GM18519 (cell line): ENCODE measurements around the gene GUCA2A.

Experiments used
- ATAC-seq: cut with Tn5 transposase; IDR thresholded peaks from one replicate; pipeline ENCODE4 v1.9.1; 2021; ENCODE audit warnings: mild to moderate bottlenecking, moderate library complexity; ENCODE audit not compliant: unreplicated experiment, low FRiP score

Gene GUCA2A

DNA sequence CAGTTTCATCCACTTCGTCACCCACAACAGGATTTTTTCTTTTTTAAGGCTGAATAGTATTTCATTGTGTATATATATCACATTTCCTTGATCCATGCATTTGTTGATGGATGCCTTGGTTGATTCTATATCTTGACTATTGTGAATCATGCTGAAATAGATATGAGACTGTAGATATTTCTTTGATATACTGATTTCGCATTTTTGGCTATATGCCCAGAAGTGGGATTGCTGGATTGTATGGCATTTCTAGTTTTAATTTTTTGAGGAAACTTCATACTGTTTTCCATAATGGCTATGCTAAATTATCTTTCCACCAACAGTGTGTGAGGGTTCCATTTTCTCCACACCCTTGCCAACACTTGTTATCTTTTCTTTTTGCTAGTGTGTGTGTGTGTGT is 6.4 kb downstream of the GUCA2A start:
- no peak for ATAC-seq

DNA sequence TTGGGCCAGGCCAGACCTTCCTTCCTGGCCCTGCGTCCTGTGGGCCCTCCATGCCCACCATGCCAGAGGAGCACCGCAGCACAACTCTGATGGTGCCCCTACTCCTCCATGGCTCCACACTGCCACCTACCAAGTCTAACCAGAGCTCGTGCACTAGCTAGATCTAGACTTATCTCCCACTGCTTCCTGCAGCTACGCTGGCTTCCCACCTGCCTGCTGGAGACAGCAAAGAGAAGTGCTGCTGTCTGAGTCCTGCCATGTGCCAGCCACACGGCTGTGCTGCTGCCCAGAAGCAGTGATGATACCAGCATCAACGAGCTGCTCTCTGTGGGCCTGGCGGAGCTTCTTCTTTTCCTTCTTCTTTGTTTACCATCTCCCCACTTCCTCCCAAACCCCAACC is 6.9 kb downstream of the GUCA2A start:
- ATAC-seq: no peak

DNA sequence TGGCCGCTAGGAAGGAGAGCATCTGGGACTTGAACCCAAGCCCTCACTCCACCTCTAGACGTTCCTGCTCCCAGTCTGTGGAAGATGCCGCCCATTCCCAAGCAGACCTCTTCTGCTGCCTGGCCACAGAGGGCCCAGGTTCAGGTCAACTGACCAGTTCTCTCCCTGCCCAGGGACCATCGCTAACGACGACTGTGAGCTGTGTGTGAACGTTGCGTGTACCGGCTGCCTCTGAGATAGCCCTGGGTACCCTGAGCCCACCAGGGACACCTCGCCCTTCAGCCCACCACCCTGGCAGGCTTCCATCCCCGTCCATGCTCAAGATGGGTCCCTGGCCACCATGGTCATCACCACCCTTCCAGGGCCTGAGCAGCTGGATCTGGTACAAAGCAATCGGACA is 9.2 kb downstream of the GUCA2A start:
- ATAC-seq: no peak

DNA sequence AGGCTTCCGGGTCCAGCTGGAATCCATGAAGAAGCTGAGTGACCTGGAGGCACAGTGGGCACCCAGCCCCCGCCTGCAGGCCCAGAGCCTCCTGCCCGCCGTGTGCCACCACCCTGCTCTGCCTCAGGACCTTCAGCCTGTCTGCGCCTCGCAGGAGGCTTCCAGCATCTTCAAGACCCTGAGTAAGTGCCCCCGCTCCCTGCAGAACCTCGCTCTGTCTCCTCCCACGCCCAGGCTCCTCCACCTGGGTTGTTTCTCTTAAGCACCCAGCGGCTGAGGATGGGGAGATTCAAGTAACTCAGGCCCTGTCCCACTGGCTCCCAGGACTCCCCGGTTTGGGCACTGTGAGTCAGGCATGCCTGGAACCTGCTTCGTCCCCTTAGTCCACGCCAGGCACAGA is 9.9 kb downstream of the GUCA2A start:
- no peak for ATAC-seq

DNA sequence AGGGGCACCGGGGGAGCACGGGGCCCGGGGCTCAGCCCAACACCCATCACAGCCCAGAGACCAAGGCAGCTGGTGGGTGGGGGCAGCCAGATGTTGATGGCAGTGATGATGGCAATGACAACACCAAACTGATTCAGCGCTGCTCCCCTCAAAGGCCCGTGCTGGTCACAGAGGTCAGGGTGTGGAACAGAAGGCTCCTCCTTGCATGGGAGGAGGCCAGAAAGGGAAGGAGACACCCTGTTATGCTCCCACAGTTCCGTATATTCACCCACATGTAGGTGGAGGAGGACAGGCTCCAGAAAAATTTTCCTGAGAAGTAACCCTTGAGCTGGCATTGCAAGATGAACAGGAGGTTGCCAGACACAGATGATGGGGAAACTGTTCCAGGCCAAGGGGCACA is 10.9 kb downstream of the GUCA2A start:
- no peak for ATAC-seq

DNA sequence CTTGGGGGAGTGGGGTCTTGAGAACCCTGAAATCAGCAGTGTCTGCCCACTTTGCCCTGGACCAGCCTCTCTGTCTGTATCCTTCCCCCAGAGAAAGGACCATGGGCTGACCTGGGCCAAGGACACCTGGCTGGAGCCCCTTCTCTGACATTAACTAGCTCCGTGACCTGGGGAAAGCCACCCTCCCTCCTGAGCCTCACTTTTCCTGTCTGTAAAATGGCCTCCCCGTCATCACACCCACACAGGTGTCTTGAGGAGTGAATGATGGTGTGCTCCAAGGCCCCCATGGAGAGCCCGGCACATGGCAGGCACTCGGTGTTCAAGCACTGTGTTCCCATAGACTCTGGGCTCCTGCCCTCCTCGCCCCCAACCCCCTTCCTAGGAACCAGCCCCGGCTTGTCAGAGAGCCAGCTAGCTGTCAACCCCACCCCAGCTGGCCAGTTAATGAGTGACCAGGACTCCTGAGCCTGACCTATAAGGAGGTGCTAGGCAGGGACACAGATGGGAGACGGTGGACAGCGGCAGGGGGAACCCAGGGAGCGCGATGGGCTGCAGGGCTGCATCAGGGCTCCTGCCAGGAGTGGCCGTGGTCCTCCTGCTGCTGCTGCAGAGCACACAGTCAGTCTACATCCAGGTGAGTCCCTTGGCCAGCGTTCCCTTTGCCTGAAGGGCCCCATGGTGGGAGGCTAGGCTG is 11.5 kb downstream of the GUCA2A start, which contains the start of gene GUCA2B:
Gene GUCA2B, plus strand, starts transcription at position 504 of the 694 bp plus-strand sequence. Its CDS starts 41 bp downstream, at position 545.
- ATAC-seq: no peak

DNA sequence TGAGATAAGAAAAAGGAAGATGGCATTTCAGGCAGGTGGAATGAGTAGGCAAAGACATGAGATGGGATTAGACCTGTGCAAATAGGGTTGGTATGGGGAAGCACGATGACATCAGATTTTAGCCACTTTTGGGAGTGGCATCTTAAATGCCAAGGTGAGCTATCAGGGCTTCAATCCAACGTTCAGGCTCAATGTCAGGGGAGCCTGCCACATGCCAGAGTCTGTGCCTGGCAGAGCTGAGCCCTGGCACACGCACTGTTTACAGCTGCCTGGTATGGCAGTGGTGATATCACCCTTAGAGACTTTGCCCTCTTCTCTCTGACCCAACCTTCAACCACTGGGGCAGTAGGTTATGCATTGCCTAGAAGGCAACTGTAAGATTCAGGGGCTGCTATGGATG is 12.4 kb downstream of the GUCA2A start:
- no peak for ATAC-seq

DNA sequence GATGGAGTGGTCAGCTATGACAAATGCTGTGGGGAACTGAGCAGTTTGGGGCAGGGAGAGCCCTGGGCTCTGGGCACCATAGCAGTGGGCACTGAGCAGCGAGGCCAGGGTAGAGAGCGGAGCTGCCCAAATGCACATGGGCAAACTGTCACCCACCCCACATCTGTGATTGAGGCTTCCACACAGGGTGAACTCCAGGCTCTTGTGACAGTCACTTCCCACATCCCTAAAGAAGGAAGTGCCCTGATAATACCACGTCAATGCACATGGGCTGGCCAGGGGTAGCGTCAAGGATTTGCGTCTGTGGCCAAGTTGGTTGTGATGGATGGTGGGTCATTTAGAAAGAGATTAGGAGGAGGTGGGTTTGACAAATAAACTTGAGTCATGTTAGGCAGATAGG is 13.9 kb downstream of the GUCA2A start:
- ATAC-seq: no peak

DNA sequence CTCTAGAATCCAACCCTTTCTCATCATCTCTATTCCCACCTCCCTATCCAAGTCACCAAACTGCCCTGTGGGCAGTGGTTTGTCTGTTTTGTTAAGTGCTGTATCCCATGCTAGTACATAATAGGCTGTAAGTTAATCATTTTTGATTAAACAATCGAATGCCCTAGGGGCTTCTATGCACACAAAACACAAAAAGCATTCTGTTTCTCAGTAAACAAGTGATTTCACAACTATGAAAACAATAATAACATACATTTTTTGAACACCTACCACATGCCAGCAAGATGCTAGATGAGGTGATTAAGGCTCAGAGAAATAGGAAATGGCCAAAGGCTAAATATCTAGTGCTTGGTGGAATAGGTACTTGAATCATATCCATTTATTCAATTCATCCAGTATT is 16.4 kb downstream of the GUCA2A start:
- ATAC-seq: no peak

DNA sequence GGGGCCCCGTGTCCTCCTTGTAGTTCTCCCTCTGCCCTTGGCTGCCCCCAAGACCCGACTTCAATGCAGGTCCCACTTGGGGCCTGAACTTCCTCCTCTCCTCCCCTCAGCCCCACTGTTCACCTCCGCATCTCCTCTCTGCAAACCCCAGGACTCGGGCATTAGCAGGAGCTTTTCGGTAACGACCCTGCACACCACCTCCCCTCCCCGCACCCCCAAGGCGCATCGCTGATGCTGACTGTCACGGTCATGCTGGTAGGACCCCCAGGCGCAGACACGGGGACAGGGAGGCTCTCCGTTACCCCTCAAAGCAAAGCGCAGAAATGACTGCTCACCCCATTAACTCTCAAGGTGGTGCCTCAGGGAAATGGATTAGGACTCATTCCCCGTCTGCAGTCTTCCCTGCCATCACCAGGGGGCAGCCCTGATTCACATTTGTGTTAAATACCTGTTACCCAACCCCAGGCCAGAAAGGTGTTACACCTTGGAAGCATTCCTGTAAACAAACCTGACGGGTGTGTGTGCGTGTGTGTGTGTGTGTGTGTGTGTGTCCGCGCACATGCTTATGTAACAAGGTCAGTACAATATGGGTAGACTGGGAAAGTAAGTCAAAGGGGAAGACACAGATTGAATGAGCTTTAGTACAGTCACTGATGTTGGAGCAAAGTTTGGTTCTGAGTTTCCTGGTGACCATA is 17.8 kb downstream of the GUCA2A start:
- ATAC-seq: no peak

DNA sequence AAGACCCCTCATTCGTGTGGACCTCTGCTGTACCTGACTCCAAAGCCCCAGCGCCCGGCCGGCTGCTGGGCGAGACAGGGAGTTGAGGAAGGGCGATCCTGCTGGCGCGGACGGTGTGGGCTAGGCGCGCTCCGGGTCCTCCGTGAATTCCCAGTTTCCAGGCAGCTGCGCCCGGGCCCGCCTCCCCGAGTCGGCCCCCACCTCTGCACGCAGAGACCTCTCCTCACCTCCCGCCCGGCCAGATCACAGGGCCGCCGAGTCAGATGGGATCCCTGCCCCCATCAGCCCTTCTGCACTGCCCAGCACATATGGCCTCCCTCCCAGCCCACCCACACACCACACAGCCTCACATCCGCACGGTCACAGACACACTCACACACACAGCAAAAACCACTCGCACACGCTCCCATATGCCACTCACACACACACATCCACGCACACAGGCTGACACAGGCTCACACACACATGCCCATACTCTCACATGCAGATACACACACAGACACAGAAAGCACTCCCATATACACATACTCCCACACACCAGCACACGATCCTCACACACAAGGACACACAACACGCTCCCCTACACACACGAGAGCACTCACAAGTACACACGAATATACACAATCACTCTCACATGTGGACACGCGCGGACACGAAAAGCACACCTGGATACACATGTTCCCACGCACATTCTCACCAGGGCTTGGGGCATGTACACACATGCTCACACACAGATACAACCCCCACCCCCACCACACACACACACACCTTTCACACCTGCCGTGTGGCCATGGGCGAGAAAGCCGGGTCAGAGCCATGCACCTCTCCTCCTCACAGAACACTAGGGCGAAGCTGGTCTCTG is 18.6 kb downstream of the GUCA2A start:
- no peak for ATAC-seq

DNA sequence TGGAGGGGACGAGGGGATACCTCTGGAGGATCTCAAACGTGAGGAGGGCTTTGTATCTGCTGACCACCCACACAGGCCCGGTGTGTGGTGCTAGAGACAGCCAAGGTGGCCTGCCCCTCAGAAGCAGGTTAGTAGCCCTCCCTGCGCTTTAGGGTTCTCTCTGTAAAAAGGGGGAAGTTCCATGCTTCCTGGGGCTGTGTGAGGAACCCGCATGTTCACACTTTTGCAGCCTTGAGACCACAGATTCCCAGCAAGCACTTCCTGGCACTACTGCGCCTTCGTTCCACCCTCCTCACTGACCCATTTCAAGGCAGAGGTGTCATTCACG is 19.2 kb downstream of the GUCA2A start:
- no peak for ATAC-seq

DNA sequence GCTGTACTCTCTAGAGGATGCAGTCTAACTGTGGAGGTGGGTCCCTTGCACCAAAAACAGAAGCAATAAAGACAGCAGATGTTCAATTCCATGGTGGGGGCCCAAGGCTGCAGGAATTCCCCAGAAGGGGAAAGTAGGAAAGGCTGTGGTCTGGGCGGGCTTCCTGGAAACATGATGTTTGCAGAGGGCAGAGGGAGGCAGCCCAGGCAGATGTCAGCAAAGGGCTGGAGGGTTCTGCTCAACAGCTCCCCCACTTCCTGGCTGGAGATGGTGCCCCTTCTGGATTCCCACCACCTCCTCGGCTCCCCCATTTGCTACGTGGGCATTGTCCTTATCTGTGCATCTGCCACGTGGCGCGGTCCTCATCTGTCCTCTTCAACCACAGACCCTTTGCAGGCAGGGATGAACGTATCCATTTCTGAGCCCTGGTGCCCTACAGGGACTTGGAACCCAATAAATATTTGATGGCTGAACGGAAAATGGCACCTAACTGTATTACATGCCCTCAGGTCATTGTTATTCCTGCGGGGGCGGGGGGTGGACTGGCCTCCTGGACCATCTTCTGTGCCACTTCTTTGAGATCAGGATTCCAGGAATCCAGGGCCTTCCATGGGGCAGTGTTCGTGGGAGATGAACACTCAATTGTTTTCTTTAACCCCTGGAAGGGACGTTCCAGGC is 19.7 kb downstream of the GUCA2A start:
- no peak for ATAC-seq

DNA sequence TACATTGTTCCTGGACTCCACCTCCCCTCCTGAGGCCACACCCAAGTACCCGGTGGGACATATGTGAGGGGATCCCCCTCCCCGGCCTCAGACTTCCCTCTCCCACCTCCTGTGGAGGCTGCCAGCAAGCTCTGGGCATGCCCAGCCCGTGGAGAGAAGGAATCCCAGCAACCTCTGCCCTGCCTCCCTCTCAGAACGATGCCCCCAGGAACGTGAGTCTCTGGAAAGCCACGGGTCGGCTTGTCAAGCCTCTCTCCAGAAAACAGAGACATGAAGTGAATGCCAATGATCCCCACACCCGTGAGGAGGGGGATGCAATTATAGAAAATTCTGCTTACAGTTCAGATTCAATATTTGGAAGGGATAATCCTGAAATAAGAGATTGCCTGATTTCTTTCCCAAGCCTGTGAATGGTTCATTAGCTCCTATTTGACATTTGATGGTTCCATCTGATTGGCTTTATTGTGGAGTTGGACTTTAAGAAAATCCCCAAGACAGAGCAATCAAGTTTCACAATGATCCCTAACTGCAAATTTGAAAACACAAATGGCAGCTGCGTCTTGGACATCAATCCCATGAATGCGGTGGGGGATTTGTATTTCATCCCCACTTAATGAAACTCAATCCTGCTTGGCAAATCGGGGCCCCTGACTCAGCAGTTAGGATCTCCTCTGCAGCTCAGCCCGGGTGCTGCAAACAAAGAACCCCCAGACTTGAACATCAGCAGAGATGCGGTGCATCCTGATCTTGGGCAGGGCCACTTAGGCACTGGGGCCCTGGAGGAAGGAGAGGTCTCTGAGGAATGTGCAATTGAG is 20.4 kb downstream of the GUCA2A start:
- ATAC-seq: no peak

DNA sequence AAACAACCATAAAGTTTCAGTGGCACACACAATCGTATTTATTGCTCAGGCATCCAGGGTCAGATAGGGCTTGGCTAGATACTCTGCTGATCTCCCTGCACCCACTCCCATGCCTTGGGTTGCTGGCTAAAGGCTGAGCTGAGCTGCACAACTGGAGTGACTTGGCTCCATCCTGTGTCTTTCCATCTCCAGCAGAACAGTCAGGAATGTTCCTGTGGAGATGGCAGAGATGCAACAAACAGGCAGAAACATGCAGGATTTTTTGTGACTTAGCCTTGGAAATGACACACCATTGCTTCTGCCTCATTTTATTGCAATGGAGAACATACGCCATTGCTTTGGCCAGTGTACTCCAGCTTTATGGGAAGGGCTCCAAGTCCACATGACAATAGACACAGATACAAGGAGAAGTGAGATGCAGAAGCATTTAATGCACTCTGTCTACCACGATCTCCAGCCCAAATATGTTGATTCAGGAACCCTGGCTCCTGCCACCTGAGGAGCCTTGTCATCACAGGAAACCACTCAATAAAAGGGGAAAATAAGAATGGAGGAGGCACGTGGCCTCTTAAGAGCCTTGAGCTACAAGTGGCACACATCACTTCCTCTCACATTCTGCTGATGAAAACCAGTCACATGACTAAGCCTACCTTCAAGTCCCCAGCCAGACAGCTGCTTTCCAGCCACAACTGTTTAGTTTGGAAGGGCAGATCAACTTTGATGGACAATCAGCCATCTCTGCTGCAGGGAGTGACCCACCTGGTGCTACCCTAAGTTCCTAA is 21.5 kb downstream of the GUCA2A start:
- ATAC-seq: no peak

DNA sequence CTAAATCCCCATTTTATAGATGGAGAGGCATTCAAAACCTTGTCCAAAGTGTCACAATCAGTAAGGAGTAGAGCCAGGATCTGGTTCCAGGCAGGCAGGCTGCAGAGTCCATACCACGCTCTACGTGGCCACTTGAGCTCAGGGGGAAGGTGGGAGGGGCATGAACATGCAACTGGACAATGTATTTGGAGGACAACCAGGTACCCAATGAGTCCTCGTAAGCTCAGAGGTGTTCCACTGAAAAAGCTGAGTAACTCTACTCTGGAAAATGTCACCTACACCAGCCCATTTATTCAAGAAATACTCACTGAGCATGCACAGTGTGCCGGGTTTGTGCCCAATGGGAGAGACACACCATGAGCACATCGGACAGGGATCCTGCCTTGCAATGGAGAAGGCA is 22.6 kb downstream of the GUCA2A start:
- no peak for ATAC-seq

DNA sequence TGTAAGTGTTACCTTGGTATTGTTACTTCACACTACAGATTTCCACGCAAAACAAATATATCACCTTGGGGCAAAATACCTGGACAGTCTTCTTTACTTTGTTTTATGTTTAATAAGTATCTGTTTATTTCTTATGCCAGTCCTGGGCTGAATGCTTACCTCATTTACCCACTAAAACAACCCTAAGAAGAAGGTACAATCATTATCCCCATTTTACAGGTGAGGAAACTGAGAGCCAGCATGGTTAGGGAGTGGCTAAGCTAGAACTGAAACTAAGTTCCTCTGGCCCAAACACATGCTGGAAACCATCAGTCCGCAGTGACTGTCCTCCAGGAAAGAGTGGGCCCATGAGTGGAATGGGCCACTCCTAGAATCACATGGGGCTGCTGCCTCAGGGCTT is 24.4 kb downstream of the GUCA2A start:
- ATAC-seq: no peak

DNA sequence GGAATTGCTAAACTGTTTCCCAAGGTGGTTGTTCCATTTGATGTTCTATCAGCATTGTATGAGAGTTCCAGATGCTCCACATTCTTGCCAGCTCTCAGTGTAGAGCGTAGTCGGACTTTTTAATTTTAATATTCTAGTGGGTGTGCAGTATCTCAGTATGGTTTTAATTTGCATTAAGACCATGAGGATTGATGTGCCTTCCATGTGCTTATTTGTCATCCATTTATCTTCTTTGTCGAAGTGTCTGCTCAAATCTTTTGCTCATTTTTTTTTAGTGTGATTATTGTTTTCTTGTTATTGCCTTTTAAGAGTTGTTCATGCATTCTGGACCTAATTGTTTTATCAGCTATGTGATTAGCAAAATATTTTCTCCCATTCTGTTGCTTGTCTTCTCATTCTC is 25.1 kb downstream of the GUCA2A start:
- no peak for ATAC-seq

DNA sequence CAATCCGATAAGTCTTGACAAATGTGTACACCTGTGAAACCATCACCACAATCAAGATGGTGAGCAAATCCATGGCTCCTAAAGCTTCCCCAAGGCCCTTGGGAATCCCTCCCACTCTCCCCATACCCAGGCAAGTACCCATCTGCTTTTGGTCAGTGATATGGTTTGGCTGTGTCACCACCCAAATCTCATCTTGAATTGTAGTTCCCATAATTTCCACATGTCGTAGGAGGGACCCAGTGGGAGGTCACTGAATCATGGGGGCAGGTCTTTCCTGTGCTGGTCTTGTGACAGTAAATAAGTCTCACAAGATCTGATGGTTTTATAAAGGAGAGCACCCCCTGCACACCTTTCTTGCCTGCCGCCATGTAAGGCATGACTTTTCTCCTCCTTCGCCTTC is 26.0 kb downstream of the GUCA2A start:
- ATAC-seq: no peak
